ENCODE data around the gene PON3. TPM values are rescaled to one million over a fixed set of nuclear protein-coding genes. Genes with fewer than 3 reads are reported as not detected.

Gene PON3
- total and polyA plus RNA-seq, 2 of the 8 experiments (the other 6 are each of a cell fraction or from before 2014, with no cell fraction given) = not detected

DNA sequence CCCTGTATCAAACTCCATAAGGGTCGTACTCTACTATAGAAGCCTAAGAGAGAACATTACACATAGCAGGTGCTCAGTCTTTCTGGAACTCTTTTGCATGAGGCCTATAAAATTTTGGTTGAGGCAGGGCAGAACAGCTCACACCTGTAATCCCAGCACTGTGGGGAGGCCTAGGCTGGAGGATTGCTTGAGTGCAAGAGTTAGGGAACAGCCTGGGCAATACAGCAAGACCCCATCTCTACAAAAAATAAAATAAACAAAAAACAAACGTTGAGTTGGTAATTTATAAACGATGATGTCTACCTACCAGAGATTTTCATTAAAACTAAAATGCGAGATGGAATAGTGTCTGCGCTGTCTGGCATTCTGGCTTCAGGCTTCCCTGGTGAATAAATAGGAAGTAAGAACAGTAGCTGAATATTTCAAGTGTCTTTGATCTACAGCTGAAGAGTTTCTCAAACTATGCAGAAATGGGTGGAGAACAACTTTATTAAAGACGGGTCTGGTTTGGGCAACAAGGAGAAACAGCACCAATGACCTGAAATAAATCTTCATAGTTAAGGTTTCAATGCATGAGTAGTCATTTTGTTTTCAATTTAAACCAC, 37.9 kb upstream of the PON3 start:
- no peak for TF ChIP-seq YY1 (IDR thresholded peaks at IDR 0.05; ENCODE audit: low read depth, low read length)
- no peak for TF ChIP-seq EZH2 (IDR thresholded peaks at IDR 0.05; ENCODE audit: low read depth, low read length, severe bottlenecking)
- TF ChIP-seq KDM1A (IDR thresholded peaks at IDR 0.05; ENCODE audit: borderline replicate concordance, low read length) = peak; percentile 68; the same call in 1 of the 2 replicates
- no peak for TF ChIP-seq CHD1 (IDR thresholded peaks at IDR 0.05; ENCODE audit: low read depth, low read length)
- DNase-seq (ENCODE audit: low read depth in 1 of 2, low spot score in 2 of 2) = no peak
- H4K20me1 ChIP-seq (replicated peaks in 1 of 2; ENCODE audit: control insufficient read depth in 1 of 2, insufficient read depth in 2 of 2, low read length in 2 of 2) = no peaks in the 10 kb centered on the region
- FAIRE-seq = no peak
- peaks cover 0 to 5% of the 10 kb centered on the region in 2 experiments; a peak in 1 of 4 replicates for H3K9me3 ChIP-seq (ENCODE audit: insufficient read depth in 2 of 2, low read depth in 1 of 2, low read length in 1 of 2)
- H2BK120ac ChIP-seq (replicated peaks; ENCODE audit: low read depth, low read length) = no peak overlapping the region
- H3K18ac ChIP-seq (ENCODE audit: extremely low read depth, low read length) = no peak overlapping the region
- H3K4me1 ChIP-seq (replicated peaks in 1 of 4; ENCODE audit: control insufficient read depth in 3 of 4, insufficient read depth in 4 of 4, low read length in 3 of 4) = peaks cover 0 to 4% (median 3%) of the 10 kb centered on the region in 4 experiments; a peak in 5 of 7 replicates
- no peaks in the 10 kb centered on the region for H3K36me3 ChIP-seq (ENCODE audit: control insufficient read depth in 2 of 4, insufficient read depth in 4 of 4, low read length in 3 of 4)
- no peaks in the 10 kb centered on the region for H3K79me1 ChIP-seq (ENCODE audit: low read depth, low read length)
- WGBS, 2 experiments (ENCODE audit: extremely low coverage in 1 of 2, insufficient coverage in 1 of 2, insufficient read length in 1 of 2, insufficient replicate concordance in 2 of 2, low coverage in 1 of 2, low lambda C conversion rate in 2 of 2, missing lambda C conversion rate in 1 of 2) = 82% methylated on average over 6 of the region's 6 CpGs; no CpG with 5 or more reads in 1 of the 2 experiments
- H2BK12ac ChIP-seq (ENCODE audit: low read depth, low read length) = no peak overlapping the region; the same call in 1 of the 2 replicates
- peak overlapping the region; percentile 45 to 93 (median 71) for H3K4me3 ChIP-seq (ENCODE audit: extremely low read depth in 1 of 4, insufficient read depth in 2 of 4, low read depth in 3 of 4, low read length in 4 of 4)
- H3K9ac ChIP-seq (replicated peaks in 1 of 4; ENCODE audit: extremely low read depth in 1 of 4, low read depth in 3 of 4, low read length in 3 of 4) = peak overlapping the region in 3 of 4 experiments; percentile 80 to 89 (median 88); a peak in 5 of 7 replicates
- H3K27me3 ChIP-seq (replicated peaks in 1 of 4; ENCODE audit: control insufficient read depth in 3 of 4, extremely low read depth in 1 of 4, insufficient read depth in 3 of 4, low read length in 3 of 4) = peaks cover 0 to 1% (median 0%) of the 10 kb centered on the region in 4 experiments; a peak in 1 of 7 replicates
- peak overlapping the region; percentile 89; the same call in 1 of the 2 replicates for H3K27ac ChIP-seq (ENCODE audit: low read depth, low read length)
- H2BK15ac ChIP-seq (ENCODE audit: low read length) = no peak overlapping the region
- peak overlapping the region; percentile 68; the same call in 1 of the 2 replicates for H2AFZ ChIP-seq (ENCODE audit: low read length)
- POLR2A ChIA-PET (ENCODE audit: partially characterized antibody) = interaction anchor here (1.0 to 2.2 kb wide), 5 partner anchors 8 to 39 kb away, joined by 3 to 11 read pairs (median 6); no protein-coding TSS in a partner anchor
- H3K56ac ChIP-seq (replicated peaks; ENCODE audit: insufficient read length, low read depth, low read length) = no peak overlapping the region
- H4K5ac ChIP-seq (ENCODE audit: insufficient read length, low read depth, low read length) = no peak overlapping the region
- H3K23ac ChIP-seq (ENCODE audit: insufficient read length) = no peak overlapping the region
- CTCF ChIA-PET (ENCODE audit: partially characterized antibody) = interaction anchor here (1.1 kb wide), 1 partner anchor 39 kb away, joined by 3 read pairs; no protein-coding TSS in a partner anchor
- H3K4ac ChIP-seq (replicated peaks; ENCODE audit: insufficient read length, low read depth, low read length) = no peak overlapping the region
- H2BK20ac ChIP-seq (ENCODE audit: low read length) = no peak overlapping the region
- no peak overlapping the region for H2AK5ac ChIP-seq (ENCODE audit: low read depth, low read length)
- no peak overlapping the region for H4K91ac ChIP-seq (replicated peaks; ENCODE audit: insufficient read length, low read length)
- H3K4me2 ChIP-seq (ENCODE audit: insufficient read depth in 1 of 2, low read depth in 2 of 2, low read length in 2 of 2) = peak overlapping the region; percentile 61 to 92
- no peak overlapping the region for H3K14ac ChIP-seq (ENCODE audit: insufficient read length)
- H4K8ac ChIP-seq (ENCODE audit: extremely low read depth, insufficient read depth, low read length) = no peak overlapping the region
- H2BK5ac ChIP-seq (ENCODE audit: low read depth, low read length) = no peak overlapping the region
- peaks cover 0 to 9% of the 10 kb centered on the region in 2 experiments; a peak in 1 of 4 replicates for H3K79me2 ChIP-seq (ENCODE audit: control insufficient read depth in 1 of 2, insufficient read depth in 2 of 2, low read length in 2 of 2)
- no peaks in the 10 kb centered on the region; the same call in 1 of the 2 replicates for H3K23me2 ChIP-seq (ENCODE audit: low read depth, low read length)
